NCI-H1092 treated with DMSO at 0.1 percent for 48 hours (cell line): ENCODE measurements around the gene NUDCD3.
"Not testable (repeated sequence)": the region's sequence is repeated elsewhere in the genome, so short reads cannot be mapped to it uniquely, and the experiment has no call there.

ENCODE experiments used
- DNase-seq: peaks from one replicate; lab custom pipeline; 2025; lab: John Stamatoyannopoulos, UW

NUDCD3 gene

DNA sequence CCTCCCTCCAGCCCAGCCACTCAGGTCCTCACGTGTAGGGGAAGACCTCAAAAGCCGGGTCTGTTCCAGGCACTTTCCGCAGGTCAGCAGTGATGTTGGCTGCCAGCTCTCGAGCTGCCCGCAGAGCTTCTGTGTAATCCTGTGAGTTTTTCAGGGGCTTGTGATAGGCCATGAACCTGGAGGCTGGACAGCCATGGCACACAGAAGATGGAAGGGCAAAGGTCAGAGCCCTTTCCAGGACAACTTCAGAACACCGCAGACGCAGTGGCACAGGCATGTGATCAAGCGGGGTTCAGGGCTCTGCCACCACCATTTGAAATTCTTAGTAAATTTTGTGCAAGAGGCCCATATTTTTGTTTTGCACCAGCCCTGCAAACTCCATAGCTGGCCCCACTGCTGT is 26.7 kb upstream of the NUDCD3 start:
- DNase-seq: no peak

DNA sequence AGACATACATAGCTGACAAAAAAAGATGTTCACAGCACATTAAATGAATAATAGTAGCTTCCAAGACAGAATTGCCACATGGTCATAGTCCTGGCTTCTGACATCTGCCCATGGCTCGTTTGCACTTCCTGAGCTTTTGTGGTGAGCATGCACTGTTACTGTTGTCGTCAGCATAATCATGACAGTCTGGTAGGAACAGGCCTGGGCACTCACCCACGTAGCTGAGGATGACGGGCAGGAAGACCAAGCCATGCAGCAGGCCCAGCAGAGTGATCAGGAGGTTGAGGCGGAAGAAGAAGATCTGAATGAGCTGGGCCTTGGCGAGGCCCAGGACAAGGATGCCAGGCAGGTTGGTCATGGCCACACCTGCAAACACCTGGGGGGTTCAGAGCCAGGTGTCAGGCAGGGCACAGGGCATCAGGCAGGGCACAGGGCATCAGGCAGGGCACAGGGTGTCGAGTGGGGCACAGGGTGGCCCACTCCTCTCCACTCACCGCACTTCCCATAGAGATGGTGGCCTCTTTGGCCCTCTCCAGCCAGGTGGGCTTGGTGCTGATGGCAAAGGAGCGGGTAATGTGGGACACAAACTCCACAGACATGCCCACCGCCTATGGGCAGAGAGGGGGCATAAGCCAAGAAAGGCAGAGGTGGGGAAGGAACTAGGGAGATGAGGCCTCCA is 25.3 kb upstream of the NUDCD3 start:
- DNase-seq: no peak

DNA sequence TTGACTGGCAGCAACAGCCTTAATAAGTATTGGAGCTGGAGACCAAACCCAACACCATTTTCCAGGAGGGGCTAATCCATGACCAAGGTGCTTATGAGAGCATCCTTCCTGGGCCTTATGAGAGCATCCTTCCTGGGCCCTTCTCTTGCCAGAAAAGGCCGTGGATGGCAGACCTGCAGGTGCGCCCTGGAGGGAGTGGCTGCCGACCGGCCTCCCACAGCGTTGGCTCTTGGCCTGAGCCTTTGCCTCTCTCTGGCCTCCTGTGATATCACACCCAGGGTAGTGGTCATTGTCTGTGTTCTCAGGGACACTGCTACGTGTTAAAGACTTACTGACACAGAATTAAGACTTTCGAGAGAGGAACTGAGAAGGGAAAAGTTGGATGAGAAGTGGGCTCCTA is 22.3 kb upstream of the NUDCD3 start:
- DNase-seq: no peak

DNA sequence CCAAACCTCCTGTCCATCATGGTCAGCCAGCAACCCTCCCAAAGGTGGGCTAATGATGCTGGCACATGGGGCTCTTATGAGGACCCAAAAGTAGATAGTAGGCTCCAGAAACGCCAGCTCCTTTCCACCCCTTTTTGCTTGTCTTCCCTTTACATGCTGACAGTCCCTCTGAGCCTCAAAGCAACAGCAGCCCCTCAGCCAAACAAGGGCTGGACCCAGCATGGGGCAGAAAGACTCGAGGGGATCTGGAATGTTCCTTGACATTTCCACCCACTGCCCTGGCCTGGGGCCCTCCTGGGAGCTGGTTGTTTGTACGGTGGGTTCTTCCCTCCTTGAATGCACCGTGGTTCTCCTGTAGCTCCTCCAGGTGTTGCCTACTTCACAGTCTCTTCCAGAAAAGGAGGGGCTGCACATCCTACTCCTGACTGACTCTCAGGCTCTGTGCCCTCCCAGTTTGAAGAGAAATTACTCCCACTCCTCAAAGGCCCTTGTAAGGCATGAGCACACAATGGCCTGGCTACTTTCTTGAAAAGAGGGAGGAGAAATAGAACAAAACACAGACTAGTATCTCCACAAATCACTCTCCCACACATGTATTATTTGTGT is 21.5 kb upstream of the NUDCD3 start:
- DNase-seq: no peak

DNA sequence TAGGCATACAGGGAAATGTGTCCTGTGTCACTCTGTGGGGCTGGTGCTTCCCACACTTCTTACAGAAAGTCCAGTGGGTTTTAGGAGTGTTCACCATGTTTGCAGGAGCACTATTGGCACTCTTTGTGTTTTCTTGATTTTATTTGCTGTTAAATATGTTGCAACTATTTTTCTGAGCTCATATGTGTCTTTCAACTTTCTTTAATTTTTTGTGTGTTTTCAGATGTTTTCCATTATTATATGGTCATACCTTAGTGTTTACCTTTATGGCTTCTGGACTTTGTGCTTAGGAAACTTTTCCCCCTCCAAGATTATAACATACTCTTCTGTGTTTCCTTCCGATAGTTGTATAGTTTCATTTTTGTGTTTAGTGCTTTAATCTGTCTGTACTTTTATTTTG is 20.8 kb upstream of the NUDCD3 start:
- DNase-seq: no peak

DNA sequence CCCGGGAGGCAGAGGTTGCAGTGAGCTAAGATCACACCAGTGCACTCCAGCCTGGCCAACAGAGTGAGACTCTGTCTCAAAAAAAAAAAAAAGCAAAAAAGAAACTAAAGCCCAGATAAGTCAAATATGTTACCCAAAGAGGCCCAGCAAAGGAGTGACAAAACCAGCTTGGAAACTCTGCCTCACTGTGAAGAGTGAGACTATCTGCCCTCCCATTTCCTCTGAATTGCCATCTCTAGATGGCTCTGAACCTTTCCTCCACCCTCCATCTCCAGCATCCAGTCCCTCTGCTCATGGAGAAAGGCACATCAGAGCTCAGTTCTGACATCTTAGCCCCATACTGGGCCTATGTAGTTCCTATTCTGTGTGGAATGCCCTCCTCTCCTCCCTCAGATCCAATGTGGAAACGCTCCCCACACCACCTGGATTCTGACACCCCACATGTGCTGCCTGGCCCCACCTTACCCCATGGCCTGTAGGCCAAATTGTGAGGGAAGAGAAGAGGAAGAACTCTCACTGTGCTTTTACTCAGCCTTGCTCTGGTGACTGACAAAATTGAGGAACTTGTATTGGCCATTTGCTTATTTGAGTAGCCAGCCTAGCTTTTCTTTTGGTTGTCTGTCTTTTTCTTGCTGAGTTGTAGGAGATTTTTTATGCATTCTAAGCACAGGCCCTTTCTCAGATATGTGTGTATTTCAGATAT is 18.0 kb upstream of the NUDCD3 start:
- no peak for DNase-seq

DNA sequence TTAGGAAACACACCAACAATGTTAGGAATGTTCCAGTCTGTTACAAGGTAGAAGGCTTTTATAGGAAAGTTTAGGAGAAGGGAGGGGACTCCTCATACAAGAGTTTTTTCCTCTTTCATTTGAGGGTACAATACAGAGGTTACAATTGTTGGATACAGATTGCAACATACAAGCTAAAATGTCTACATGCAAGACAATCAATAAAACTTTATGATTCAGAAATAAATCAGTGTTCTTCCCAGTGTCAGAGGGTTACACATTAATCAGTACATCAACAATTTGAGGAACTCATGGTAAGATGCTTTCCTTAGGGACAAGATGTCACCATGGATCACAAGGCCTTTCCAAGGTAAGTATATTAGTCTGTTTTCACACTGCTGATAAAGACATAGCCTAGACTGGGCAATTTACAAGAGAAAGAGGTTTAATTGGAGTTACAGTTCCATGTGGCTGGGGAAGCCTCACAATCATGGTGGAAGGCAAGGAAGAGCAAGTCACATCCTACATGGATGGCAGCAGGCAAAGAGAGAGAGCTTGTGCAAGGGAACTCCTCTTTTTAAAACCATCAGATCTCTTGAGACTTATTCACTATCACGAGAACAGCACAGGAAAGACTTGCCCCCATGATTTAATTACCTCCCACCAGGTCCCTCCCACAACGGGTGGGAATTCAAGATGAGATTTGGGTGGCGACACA is 16.3 kb upstream of the NUDCD3 start:
- not testable (repeated sequence) for DNase-seq

DNA sequence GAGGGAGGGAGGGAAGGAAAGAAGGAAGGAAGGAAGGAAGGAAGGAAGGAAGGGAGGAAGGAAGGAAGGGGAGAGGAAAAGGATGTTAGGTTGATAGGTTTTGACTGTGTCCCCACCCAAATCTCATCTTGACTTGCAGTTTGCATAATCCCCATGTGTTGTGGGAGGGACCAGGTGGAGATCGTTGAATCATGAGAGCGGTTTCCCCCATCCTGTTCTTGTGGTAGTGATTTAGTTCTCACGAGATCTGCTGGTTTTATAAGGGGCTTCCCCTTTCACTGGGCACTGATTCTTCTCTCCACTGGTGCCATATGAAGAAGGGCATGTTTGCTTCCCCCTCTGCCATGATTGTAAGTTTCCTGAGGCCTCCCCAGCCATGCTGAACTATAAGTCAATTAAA is 15.1 kb upstream of the NUDCD3 start:
- DNase-seq: no peak

DNA sequence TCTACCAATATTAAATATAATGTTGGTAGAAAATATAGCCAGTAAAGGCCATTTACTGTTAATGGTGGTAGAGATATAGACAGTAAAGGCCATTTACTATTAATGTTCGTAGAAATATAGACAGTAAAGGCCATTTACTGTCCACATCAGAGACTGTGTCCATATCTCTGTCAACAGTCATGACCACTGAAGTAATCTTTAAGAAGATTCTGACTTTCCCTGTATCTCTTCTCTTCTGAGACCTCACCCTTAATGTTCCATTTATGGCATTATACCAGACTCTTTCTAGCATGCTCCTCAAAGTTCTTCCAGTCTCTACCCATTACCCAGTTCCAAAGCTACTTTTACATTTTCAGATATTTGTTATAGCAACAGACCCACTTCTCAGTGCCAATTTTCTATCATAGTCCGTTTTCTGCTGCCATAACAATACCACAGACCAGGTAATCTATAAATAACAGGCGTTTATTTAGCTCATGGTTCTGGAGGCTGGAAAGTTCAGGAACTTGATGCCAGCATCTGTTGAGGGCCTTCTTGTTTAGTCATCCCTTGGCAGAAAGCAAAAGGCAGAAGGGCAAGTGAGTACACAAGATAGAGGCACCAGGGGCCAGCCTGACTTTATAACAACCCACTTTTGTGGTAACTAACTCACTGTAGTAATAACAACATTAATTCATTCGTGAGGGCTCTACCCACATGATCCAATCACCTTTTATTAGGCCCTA is 7.9 kb upstream of the NUDCD3 start:
- DNase-seq: no peak

DNA sequence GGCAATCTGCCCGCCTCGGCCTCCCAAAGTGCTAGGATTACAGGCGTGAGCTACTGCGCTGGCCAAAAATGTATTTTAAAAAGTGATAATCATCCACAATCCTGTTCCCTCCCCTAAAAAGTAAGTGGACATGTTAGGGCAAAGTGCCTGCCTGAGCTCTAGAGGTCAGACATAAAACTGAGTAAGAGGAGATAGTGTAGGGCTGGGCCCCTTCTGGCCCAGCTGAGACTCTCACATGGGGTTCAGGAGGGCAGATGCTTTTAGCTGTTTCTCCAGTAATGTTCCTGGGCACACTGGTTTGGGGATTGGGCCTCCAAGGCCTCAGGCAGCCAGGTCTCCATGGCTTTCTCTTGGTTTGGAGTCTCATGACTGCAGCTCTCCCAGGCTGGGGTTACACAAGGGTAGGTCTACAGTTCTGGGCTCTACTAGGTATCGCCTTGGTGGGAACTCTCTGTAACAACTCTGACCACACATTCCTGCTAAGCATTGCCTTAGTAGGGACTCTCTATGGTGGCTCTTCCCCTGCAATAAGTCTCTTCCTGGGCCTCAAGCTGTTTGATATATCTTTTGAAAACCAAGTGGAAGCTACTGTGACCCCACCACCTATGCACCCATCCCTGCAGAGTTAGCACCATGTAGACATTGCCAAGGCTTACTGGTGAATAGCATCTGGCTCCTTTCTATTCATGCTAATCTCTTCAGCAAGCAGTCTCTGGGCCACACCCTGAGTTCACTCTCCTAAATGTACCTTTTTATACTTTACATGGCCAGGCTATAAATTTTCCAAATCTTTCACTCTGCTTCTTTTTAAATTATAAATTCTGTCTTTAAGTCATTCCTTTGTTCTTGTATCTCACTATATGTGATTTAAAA is 6.9 kb upstream of the NUDCD3 start:
- no peak for DNase-seq

DNA sequence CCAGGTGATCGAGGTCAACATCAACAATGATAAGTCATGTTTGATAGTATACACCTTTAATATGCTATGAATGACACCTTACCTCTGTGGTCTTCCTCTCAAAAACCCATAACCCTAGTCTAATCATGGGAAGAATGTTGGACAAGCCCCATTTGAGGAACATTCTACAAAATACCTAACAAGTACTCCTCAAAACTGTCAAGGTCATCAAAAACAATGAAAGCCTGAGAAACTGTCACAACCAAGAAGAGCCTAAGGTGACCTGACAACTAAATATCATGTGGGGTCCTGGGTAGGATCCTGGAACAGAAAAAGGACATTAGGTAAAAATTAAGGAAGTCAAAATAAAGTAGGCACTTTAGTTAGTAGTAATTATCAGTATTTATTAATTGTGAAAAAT is 5.9 kb upstream of the NUDCD3 start:
- DNase-seq: no peak

DNA sequence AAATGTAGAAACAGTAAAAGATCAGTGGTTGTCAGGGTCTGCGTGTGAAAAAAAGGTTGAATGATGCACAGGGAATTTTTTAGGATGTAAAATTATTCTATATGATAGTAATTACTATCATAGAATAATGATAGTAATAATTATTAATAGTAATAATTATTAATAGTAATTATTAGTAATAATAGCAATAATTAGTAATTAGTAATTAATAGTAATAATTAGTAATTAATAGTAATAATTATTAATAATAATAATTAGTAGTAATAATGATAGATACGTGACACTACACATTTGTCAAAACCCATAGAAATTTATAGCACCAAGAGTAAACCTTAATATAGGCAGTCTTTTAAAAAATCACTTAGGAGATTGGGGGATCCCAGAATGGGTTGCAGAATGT is 4.5 kb upstream of the NUDCD3 start:
- no peak for DNase-seq

DNA sequence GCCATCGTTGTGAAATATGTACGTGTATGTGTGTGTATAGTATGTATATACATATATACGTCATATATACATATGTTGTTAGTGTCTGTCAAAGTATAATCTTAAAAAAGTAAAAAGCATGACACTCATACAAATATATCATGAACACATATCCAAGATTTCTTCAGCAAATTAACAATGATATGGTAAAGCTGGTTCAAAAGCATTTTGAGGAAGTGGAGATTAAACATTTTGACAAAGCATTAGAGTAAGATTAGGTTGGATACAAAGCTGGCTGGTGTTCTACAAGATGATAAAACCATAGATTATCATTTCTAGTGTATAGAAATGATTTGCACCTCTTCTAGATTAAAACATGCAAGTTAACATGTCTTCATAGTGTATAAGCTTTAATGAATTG is 771 bp upstream of the NUDCD3 start:
- peak; percentile 43 for DNase-seq

DNA sequence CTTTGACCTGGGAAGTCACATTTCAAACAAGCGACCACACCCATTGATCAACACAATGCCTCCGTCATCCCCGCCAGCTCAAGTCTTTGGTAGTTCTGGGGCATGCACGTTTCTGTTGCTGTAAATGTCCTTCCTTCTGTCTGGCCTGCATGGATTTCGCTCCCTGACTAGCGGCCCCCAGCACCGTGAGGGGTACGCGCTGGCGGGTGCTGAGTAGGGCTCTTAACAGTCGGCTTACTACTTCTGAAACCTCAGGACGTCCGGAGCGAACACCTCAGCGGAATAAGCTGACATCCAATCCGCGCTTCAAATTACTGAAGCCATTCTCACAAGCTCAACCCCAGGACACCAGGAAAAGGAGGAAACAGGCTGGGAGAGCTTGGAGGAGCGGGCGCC is 505 bp downstream of the NUDCD3 start:
- DNase-seq: no peak

DNA sequence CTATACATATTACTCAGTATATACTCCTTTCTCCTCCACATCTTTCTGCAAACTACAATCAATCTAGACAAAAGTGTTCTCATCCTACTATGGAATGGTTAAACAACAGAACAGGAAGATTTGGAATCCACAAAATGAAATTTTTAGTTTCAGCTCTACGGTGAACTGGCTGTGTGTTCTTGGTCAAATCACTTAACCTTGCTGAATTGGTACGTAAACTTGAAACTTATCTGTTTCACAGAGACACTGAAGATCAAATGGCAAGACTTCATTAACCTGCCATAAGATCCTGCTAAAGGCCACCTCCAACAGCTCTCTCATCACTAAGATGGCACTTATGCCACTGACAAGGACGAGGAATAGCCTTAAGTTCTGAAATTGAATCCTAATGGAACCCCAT is 1.5 kb downstream of the NUDCD3 start:
- no peak for DNase-seq

DNA sequence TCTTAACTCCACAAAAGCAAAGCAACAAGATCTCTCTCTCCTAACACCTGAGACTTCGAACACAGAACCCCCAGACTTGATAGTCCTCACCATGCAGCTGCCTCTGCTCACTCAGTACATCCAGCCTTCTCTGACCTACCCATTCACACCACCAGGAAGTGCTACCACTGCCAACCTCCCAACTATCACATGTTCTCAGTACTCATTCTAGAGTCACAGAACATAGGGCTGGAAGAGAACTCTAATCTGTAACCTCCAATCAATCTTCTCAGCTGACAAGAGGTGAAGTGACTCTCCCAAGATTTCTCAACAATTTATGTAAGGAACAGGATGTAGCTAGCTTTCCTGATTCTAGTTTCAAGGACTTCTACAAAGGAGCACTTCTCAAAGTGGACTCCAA is 3.8 kb downstream of the NUDCD3 start:
- DNase-seq: no peak

DNA sequence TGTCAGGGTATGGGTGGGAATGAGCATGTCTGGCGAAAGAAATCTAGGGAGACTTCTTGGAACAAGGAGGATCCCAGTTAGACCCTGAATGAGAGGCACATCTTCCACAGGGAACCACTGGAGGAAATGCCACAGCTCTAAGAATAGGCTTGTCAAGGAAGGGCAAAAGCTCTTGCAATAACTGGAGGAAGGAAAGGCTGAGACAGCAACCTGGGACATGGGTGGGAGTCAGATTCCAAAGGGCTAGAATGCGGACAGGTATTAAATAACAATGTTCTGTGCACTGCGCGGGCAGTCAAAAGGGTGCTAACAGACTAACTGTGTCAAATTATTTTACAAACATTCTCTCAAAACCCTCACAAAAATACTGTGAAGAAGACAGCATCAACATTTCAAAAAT is 4.5 kb downstream of the NUDCD3 start:
- DNase-seq: no peak

DNA sequence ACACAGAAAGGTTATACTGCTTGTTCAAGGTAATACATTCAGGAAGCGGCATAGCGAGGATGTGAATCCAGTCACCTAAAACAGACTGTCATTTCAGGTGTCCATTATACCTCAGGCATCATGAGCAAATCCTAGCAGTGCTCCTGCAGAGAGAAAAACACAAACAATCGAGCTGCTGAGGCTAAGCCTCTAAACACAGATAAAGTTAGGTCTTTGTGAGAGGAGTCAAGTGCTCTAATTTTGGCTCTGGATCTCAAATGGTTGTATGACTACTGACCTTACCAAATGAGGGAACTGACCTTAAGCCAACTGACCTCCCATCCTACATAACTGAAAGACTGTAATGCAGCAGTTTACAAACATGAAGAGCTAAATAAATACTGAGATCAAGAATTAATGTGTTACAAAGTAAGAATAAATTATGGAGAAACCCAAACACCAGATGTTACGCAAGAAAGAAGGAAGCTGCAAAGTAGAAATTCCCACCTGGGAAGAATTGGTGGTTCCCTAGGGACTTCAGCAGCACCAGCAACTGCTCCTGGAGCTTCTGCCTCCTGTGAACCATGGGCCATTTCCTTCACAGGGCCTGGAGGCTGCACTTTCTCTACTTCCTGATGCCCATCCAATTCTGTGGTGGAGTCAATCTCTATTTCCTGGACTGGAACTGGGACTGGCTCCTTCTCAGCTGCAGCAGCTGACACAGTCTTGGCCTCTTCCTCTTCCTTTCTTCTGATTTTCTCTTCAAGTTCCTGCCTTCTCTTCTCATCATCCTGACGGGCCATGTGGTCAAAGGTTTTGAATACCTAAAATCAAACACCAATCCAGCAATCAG is 5.8 kb downstream of the NUDCD3 start:
- DNase-seq: no peak

DNA sequence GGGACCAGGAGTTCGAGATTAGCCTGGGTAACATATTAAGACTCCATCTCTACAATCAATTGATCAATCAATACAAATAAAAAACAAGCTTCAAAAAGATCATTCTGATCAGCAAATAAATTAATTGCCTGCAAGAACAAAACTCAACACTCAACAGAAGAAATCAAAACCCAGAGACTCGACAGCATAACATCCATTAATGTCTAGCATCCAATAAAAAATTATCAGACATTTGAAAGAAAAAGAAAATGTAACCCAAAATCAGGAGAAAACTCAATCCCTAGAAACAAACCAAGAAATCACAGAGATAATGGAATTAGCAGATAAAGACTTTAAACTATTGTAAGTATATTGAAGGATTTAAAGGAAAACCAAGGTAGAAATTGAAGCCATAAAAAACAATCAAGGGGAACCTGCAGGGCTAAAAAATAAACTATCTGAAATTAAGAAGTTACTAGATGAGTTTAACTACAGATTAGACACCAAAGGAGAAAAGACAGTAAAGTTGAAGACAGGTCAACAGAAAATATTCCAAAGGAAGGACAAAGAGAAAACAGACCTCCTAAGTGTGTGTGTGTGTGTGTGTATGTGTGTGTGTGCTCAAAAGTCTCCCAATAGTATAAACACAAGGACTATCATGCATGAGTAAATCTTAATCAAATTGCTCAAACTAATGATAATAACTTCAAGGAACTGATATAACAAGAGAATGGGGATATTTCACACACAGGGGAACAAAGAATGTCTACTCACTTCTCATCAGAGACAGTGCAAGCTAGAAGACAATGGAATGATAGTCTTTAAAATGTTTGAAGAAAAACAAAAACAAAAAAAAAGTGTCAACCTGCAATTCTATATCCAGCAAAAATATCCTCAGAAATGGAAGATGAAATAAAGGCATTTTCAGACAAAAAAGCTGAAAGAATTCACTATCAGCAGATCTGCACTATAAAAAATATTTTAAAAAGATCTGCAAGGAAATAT is 7.7 kb downstream of the NUDCD3 start:
- no peak for DNase-seq
